NOMO-1 treated with dmso at 0.1 percent for 144 hours (cell line): ENCODE data around the gene PHF24.

Experiments
- DNase-seq: peaks from one replicate; lab custom pipeline; 2025; ENCODE audit not compliant: unreplicated experiment; lab: John Stamatoyannopoulos, UW

The PHF24 gene

DNA sequence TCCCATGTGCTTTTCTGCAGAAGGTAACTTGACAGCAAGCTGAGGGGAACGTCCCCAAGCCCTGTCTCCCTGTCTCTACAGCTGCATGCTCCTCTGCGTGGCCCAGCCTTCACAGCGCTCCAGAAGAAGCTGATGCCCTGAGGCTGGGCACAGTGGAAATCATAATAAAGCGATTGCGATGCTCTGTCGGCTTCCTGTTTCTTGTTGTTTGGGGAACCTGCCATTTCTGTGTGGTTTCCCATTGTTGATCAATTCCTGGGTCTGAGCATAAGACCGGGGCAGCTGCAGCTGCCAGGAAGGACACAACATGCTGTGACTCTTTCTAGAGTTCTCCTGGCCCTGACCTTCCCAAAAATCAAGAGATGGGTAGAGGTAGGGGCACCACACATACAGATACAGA, 24.3 kb downstream of the PHF24 start:
- DNase-seq, result peak; percentile 73

DNA sequence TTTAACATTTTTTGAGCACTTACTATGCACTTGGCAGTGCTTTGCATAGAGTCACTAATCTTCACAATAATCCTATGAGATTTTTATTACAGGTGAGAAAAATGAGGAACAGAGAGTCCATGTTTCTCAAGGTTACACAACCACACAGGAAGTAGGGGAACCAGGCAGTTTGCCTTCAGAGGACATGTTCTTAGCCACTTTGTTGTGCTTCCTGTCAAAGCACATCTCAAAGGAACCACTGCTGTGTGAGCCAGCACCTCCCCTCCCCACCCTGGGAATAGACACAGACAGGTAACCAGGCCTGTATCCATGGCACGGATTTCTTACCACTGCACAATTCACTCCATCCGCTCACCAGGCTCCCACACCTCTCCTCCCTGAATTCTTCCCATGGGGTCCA, 25.1 kb downstream of the PHF24 start:
- DNase-seq, result peak; percentile 62

DNA sequence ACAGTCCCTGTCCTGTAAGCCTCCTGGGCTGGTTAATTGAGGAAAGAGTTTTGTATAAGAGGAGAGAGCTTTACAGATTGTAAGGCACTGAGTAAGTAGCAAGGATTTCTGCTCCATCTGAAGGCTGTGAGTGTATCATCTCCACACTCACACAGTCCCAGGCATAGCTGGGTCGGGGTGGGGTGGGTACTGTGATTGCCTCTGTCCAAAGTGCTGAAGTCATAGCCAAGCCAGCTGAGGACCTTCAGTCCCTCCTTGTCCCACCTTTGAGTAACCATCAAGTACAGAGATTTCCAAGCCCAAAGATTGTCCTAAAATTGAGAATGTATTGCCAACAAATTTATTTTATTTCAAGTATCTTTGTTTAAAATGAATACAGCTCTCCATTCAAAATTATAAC, 26.0 kb downstream of the PHF24 start:
- peak; percentile 19 for DNase-seq

DNA sequence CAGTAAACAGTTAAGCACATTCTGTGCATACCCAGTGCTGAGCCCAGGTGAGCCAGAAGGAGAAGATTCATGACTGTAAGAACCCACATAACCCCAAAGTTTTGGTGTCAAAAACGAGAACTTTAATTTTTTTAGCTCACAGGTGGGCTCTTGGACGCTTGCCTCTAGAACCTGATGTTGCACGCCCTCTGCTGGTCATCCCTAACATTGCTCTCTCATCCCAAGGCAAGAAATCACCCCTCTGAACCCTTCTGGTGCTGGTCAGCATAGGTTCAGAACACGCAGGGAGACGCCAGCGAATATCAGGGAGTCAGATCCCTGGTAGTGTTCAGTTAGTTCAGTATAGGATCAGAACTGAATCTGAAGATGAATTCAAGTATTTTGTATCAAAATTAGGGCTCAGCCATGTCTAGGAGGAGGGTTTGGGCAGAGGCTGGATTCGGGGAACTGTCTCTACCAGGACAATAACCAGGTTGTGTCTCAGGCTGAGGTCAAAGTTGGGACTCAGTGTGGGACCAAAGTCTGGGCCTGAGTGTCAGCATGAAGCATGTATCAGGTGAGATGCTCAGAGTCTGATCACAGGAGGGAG, 27.3 kb downstream of the PHF24 start:
- peak; percentile 71 for DNase-seq

DNA sequence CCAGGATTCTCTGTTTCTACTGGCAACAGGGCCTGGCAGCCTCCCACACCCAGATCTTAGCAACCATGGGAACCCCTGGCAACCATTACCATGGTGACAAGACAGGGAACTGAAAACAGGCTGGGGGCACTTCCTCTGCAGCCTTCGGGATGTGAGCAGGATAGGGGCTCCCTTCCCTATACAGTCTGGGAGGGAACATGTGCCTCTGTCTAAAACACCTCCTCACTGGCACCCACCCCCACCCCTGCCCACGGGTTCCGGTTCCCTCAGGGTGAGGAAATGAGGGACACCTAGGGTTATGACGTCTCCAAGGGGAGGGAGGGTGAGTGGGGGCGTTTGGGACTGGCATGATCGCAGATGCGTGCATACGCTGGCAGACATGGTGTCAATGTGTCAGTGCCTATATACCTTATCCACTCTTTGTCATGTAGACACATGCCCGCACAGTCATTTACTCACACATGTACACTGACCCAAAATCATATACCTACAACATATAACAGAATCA, 28.5 kb downstream of the PHF24 start:
- peak; percentile 31 for DNase-seq

DNA sequence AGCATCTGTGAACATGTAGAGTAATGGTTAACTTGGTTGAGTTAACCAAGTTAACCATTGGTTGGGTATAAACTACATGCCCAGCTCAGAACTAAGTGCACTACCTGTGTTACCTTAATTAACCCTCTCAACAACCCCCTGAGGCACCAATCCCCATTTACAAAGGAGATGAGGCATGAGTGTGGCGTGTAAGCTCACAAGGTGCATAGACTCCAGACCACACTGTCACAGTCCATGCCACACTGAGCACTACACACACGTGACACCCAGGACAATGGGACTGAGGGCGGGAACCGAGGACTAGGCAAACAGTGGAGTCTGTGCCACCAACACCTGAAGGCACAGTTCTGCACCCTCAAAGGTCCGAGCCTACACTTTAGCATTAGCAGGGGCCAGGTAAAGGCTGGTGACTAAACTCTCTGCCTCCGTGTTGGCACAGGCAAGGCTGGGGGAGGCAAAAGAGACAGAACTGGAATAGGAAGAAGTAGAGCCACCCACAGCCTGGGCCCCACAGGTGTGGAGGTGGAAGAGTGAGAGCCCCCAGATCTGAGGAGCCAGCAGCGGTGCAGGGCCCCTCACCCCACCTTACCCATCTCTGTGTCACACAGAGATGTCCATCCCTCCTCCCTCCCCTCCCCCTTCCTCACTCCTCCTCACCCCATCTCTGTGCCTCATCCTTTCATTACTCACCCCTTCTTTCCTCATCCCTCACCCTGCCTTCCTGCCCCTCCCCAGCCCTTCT, 29.2 kb downstream of the PHF24 start:
- no peak for DNase-seq

DNA sequence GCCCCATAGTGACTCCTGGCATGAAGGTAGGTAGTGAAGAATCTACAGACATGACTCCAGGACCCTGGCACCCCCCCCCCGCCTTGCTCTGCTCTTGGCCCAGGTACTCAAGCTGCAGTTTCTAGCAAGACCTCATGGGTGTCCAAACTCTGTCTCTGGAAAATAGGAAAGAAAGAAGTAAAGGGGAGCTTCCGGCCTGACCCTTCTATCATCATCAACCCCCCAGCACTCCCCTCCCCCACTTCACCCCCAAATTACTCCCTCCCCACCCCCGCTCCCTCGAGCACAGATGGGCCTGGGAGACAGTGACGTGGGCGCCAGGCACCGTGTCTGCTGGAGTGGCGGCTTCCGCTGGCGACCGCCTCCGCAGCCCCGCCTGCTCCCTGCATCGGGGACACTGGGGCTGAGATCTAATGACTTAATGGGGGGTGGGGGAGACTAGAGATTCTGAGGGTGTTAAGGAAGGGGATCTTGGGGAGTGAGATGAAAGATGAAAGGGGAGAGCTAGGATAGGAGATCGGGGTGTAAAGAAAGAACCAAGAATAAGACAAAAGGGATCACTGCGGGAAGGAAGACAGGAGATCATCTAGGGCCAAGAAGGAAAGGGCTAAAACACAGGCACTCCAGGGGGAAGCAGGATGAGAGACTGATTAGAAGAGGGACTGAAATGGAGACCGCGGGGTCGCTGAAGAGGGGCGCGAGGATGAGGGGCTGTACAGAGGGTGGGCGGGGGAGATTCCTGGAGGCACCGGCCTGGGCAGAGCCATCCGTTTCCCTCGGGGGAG, 30.3 kb downstream of the PHF24 start:
- DNase-seq, result no peak

DNA sequence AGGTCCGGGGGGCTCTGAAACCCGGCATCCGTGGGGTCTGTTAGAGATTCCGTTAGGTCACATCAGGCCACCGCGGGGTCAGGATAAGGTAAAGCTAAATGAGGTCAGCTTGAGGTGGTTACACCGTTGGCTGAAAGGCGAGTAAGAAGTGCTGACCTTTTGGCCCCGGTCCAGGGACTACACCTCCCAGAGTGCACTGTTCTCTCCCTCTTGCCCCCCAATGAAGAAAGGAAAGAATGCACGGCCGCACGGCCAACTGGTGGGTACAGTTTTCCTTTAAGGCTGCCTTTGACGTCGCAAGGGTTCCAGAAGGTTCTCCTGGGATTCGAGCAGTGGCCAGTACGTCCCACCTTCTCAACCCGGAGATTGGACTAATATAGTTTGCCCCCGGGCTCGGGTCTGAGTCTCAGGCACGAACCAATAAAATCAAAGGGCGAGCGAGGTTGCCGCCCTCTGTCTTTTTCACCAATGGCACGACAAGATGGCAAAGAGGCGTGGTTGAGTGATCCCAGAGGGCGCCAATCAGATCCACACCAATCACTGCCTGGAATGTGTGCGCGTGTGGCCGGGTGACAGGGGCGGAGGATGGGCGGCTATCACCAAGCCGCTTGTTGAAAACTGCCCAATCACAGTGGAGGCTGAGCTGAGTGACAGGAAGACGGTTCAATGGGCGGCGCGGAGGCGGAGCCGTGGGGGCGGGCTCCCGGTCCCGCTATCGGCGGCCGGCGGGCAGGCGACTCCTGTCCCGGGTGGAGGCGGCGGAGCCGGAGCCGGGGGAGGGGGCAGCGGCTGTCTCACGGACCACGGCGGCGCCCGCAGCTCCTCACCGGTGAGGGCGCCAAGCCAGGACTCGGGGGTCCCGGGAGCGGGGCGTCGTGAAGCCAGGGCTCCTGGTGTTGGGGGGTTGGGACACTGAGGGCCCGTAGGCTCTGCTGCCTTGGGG, 31.2 kb downstream of the PHF24 start, which contains the start of gene DNAJB5:
Gene DNAJB5, plus strand, starts transcription at position 743 of the 943 bp plus-strand sequence. CDS start 886 bp downstream, outside the sequence.
- DNase-seq, result peak; percentile 100

DNA sequence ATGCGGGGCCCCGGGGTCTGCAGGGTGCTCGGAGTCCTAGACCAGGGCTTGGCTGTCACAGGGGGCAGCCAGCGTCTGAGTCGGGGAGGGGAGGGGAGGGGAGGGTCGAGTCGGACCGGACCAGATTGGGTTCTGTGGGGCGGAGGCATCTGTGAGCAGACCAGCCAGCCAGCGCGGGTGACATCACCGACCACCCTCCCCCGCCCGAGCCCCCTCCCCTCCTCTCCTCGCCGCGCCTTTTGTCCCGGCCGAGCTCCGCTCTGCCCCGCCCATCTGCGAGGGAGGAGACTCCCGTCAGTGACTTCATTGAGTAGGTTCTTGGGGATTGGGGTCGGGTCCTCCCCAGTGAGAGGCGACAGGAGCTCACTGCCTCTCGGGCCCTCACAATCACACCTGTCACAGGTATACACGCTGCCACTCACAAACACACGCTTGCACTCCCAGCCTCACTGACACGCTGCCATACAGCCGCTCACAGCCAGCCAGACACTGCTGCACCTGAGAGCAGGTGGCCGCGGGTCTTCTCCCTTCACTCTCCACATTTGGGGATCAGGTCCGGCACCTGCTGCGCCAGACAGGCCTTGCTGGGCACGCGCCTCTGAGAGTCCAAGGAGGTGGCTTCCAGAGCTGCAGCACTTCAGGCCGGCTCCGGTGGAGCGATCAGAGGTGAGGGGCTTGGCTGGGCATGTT, 32.0 kb downstream of the PHF24 start:
- no peak for DNase-seq

DNA sequence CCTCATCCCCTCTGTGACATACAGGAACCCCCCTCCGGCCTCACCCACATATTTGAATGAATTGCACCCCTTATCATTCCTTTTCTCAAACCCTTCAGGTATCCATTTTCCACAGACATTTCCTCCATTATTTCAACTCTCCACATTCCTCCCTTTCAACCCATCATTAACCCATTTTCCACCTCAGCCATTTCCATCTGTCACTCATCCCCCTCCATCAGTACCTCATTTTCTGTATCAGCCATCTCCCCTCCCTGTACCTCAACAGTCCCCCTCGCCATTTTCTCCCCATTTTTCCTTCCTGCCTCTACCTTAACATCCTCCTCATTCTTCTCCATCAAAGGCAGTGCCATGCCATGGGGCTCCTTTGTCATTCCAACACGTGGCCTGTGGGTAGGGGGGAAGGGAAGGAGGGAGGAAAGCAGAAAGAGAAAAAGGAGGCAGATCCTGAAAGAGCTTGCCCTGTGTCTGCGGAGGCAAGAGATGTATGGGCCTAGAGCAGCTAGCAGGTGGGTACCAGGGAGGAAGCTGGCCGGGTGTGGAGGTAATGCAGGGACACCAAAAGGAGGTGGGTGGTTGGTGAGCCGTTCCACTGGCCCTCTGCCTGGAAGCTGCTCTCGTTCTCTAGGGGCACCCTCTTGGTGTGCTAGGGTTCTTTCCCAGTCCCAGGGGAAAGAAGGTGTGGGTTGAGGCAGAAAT, 33.0 kb downstream of the PHF24 start:
- DNase-seq, result no peak

DNA sequence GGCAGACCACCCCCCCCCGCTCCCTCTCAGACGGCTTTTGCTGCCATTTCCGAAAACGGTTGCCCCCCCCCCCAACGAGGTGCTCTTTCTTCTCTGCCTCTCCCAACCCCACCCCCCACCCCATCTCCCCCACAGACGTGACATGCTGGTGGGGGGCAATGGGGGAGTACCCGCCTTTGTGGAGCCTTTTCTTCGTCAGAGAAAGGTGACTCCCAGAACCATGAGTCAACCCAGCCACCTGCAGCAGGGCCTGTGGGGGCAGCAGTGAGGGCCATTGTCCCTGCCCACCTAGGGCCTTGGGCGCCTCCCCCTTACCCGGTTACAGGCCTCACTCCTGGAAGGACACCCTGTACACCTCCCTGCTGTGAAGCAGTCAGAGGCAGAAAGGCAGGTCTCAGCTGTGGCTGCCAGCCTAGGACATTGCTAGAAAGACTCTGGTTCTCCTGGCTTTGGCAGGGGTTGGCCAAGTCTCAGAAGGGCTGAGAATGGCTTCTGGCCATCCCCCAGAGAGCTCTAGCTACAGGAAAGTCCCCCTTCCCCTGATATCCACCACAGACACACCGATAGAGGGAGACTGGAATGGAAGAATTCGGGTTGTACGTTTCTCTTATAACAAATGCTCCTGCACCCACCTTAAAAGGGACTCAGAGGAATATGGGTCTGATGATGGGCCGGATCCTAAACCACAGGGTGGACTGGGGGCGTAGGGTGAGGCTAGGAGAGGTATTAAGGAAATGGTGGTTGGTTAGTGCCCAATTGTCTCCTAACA, 33.7 kb downstream of the PHF24 start:
- no peak for DNase-seq

DNA sequence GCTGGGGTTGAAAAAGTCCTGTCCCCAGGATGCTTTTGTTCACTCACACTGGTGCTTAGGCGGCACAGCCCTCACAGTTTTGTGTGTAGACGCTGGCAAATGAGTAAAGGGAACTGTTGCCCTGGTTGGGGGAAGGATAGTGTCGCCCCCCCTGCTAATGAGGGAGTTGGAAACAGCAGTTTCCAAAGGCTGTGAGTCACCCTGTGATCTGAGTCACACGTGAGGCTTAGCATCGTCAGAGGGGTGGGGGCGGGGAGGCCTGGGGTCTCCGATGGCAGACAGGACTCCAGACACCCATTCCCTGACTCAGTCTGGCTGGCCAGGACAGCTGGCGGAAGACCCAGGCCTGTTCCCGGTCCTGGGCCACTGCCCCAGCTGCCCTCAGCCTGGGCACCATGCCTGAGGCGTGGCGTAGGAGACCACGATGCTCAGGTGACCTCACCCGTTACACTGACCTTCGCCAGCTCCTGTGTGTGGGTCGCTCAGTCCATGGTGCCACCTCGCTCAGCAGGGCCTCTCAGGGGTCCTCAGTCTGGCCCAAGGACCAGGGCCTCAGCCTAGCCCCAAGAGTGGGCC, 34.4 kb downstream of the PHF24 start:
- no peak for DNase-seq

DNA sequence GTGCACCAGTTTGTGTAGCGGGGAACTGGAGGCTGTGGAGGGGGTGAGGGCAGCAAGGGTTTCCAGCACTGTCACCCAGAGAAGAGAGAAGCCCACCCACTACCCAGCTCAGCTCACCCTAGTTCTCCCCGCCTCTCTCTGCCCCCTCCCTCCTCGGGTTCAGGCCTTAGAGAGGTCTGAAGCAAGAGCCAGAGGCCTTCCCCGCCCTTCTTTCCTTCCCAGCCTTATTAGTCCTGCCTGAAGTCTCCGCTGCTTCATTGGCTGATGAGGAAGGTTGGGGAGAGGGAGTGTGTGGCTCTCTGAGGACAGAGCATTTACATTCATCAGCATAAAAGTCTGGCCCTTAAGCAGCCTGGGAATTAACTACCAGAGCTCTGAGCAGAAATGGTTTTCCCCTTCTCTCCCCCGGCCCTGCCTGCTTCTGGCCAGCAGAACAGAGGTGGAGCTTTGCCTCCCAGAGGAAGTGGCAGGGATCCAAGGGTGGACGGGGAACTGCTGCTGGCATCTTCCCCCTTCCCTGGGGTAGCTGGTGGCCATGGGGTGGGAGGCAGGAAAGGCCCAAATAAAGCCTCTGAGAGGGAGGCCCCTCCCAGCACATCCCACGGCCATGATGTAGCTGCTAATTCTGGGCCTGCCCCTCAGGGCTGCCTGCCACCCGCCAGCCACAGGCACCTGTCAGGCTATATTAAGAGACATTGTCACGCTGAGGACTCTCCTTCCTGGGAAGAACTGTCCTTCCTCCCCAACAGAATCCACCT, 35.6 kb downstream of the PHF24 start:
- no peak for DNase-seq

DNA sequence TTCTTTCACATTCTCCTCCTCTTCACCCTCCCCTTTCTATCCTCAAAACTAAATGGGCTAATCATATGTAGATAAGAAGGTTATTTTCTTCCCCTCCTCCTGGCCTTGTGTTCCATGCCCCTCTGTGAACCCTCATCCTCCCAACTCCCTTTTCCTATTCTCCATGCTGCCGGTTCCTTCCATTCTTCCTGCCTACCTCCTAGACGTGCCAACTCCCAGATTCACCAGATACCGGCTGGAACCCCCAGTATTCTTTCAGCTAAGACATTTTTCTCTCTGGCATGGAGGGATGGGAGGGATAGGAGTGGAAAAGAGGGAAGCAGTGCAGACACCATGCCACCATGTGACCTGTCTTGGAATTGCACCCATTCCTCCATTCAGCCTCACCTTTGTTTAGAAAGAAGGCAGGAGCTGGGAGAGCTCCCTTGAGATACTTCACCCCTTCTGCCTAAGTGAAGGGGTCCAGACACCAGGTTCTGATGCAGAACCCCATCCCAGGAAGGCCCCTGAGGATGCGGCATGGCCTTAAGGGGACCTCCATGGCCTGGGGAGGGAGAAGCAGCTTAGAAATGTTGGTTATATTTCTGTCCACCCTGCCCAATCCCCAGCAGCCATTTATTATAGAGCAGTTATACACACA, 36.3 kb downstream of the PHF24 start:
- DNase-seq, result no peak

DNA sequence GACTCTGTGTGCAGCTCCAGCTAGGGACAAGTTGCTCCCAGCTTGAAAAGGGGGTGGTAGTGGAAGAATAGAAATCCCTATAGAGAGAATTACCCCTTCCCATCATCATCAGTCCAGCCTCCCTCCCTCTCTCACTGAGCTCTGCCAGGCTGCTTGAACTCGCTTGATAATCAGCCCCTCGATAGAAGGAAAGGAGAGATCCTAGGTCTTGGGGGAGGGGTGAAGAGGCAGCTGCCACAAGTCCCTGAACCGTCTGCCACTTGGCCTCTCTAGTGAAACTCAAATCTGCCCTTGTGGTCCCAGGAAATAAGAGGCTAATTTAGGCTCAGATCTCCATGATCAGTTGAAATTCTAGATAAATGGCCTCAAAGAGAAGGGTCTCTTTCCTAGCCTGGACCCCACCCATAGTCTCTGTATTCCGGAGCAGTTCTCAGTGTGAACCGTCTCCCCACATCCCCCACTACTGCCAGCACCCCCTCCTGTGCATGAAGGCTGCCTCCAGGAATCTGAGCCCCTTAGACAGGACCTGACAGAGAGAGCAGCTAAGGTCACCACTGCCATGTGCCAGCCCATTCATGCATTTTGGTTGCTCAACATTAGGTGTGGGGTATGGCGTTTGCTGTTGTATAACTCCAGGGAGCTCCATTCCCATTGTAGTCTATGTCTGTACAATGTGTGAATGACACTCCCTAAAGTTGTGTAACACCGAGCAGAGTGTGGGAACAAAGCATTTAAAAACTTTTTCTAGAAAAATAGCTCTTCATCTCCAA, 37.0 kb downstream of the PHF24 start:
- DNase-seq, result no peak

DNA sequence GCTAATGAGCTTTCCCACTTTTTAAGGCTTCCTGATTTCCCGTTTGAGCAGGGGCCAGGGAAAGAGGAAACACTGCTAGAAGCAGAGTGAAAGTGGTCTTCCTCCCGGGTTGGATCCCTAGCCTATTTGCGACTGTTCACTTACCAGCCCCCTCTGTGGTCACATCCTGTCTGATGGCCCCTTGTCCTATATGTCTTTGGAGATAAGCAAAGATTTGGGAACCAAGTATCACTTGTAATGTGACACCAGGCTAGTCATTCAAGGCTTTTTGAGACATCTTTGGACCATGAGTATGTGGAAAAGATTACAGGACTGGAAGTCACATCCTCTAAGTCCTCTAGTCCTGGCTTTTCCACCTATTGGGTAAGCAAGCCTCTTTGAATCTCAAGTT, 37.6 kb downstream of the PHF24 start:
- no peak for DNase-seq
